ENCODE measurements around the gene USP13.

Gene USP13

DNA sequence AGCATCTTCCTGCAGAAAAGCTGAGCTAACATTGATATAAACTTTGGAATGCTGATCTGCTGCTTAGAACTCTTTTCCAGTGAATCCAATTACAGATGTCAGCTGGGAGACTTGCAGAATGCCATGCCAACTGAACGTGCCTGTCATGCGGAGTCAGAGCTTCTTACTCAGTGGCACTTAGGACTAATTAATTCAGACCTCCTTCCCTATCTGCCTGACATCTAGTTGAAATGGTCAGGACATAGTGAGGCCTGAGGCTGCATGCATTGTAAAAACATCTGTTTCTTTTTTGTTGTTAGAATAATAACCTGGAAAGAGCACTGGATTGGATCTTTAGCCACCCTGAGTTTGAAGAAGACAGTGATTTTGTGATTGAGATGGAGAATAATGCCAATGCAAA, 112.6 kb downstream of the USP13 start:
- no peak overlapping the region for H3K4me3 ChIP-seq (IDR thresholded peaks at IDR 0.05; ENCODE audit: insufficient read depth, low read depth, low read length)
- no peak overlapping the region for H2AFZ ChIP-seq (ENCODE audit: low read depth)
- H4K20me1 ChIP-seq (ENCODE audit: insufficient read depth), result no peaks in the 10 kb centered on the region
- no peaks in the 10 kb centered on the region for H3K79me2 ChIP-seq (ENCODE audit: insufficient read depth, low read depth)
- no peaks in the 10 kb centered on the region for H3K27me3 ChIP-seq (ENCODE audit: insufficient read depth, low read depth)
- H3K36me3 ChIP-seq (ENCODE audit: insufficient read depth), result no peaks in the 10 kb centered on the region; the same call in 1 of the 2 replicates
- H3K9ac ChIP-seq, result no peak overlapping the region
- no peak overlapping the region for H3K4me2 ChIP-seq
- no peaks in the 10 kb centered on the region for H3K4me1 ChIP-seq (ENCODE audit: low read depth, poor library complexity, severe bottlenecking)
- TF ChIP-seq, protein P1, sequence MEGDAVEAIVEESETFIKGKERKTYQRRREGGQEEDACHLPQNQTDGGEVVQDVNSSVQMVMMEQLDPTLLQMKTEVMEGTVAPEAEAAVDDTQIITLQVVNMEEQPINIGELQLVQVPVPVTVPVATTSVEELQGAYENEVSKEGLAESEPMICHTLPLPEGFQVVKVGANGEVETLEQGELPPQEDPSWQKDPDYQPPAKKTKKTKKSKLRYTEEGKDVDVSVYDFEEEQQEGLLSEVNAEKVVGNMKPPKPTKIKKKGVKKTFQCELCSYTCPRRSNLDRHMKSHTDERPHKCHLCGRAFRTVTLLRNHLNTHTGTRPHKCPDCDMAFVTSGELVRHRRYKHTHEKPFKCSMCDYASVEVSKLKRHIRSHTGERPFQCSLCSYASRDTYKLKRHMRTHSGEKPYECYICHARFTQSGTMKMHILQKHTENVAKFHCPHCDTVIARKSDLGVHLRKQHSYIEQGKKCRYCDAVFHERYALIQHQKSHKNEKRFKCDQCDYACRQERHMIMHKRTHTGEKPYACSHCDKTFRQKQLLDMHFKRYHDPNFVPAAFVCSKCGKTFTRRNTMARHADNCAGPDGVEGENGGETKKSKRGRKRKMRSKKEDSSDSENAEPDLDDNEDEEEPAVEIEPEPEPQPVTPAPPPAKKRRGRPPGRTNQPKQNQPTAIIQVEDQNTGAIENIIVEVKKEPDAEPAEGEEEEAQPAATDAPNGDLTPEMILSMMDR (conservative IDR thresholded peaks at IDR 0.05; ENCODE audit: low read depth, low read length), result no peak
- H3K27ac ChIP-seq, result no peak overlapping the region

DNA sequence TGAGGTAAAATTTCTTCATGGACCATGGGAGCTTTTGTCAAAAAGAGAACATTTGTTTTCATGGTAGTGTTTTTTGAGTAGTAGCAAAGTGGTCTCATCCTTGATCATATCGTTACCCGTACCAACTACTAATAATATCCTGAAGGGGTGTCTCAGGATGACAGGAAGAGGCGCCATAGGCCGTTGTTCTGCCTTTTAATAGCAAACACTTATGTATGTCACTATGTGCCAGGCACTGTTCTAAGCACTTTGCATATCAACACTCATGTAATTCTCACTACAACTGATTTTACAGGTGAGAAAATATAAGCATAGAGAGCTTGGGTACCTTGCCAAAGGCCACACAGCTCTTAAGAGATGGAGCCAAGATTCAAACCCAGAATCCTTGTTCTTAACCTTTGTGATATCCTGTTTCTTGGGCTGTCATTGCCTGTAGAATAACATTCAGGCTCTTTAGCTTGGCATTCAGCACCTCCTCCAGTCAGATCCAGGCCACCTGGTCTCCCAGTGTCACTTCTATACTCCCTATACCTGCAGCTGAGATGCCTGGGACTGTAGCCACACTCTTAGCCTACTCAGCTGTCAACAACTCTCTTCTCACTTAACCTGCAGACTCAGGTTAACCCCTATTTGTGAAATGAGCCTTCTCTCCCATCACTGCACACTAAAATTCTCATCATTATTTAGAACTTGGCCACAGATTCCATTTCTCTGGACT, 113.7 kb downstream of the USP13 start:
- no peak overlapping the region for H2AFZ ChIP-seq (ENCODE audit: low read depth)
- H3K9ac ChIP-seq, result no peak overlapping the region
- H3K4me1 ChIP-seq (ENCODE audit: low read depth, poor library complexity, severe bottlenecking), result no peaks in the 10 kb centered on the region
- TF ChIP-seq, protein P1 (conservative IDR thresholded peaks at IDR 0.05; ENCODE audit: low read depth, low read length), result no peak
- H3K4me3 ChIP-seq (IDR thresholded peaks at IDR 0.05; ENCODE audit: insufficient read depth, low read depth, low read length), result no peak overlapping the region
- no peaks in the 10 kb centered on the region for H3K79me2 ChIP-seq (ENCODE audit: insufficient read depth, low read depth)
- H3K36me3 ChIP-seq (ENCODE audit: insufficient read depth), result no peaks in the 10 kb centered on the region; the same call in 1 of the 2 replicates
- no peak overlapping the region for H3K27ac ChIP-seq
- no peaks in the 10 kb centered on the region for H3K27me3 ChIP-seq (ENCODE audit: insufficient read depth, low read depth)
- no peaks in the 10 kb centered on the region for H4K20me1 ChIP-seq (ENCODE audit: insufficient read depth)
- H3K4me2 ChIP-seq, result no peak overlapping the region

DNA sequence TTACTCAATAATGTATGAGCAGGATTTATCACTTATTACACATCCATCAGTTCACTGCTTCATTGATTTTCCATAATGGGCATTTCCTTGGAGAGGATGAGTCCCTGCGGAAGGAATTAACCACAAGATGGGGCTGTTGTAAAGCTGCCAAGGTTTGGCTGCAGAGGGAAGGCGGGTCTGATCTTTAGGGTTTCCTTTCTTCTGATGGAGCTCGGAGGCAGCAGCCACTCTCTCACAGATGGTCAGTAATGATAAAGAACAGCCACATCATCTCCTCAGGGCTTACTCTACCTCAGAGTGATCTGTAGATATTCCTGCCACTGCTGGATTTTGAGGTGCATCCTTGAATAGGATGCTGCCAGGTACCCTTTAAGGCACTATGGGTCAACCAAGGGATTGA, 115.2 kb downstream of the USP13 start:
- Histone ChIP-seq H3K27ac (no peak overlapping the region), H3K36me3 (ENCODE audit: insufficient read depth) (no peaks in the 10 kb centered on the region; the same call in 1 of the 2 replicates), H3K27me3 (ENCODE audit: insufficient read depth, low read depth) (no peaks in the 10 kb centered on the region), H2AFZ (ENCODE audit: low read depth) (no peak overlapping the region), H3K4me1 (ENCODE audit: low read depth, poor library complexity, severe bottlenecking) (no peaks in the 10 kb centered on the region), H3K4me3 (IDR thresholded peaks at IDR 0.05; ENCODE audit: insufficient read depth, low read depth, low read length) (no peak overlapping the region), H3K79me2 (ENCODE audit: insufficient read depth, low read depth) (no peaks in the 10 kb centered on the region), H3K4me2 (no peak overlapping the region), H3K9ac (no peak overlapping the region), H4K20me1 (ENCODE audit: insufficient read depth) (no peaks in the 10 kb centered on the region)
- TF ChIP-seq, protein P1 (conservative IDR thresholded peaks at IDR 0.05; ENCODE audit: low read depth, low read length), result peak; percentile 27; the same call in 1 of the 2 replicates

DNA sequence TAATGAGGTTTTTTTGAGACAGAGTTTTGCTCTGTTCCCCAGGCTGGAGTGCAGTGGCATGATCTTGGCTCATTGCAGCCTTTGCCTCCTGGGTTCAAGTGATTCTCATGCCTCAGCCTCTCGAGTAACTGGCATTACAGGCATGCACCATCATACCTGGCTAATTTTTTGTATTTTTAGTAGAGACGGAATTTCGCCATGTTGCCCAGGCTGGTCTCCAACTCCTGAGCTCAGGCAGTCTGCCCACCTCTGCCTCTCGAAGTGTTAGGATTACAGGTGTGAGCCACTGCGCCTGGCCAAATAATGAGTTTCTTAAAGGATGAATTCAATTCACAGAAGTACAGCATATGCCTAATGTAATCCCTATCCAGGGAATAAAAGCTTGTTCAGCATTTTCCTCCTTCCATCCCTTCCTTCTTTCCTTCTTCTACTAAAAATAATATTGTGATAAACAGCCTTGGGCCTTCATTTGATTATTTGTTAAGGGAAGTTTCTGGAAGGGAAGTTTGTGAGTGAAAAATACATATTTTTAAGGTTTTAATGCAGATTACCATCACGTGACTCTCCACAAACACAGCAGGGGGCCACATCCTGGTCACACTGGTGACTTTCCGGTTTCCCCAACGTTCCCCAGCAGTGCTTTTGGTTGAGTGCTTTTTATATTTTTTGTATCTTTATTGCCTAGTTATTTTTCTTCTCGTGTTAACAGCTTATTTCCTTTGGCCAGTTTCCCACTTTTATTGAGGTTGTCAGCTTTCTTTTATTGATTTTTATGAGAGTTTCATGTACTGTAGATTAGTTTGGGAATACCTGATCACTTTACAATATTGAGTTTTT, 116.8 kb downstream of the USP13 start:
- Histone ChIP-seq H3K79me2 (ENCODE audit: insufficient read depth, low read depth) (no peaks in the 10 kb centered on the region), H3K4me1 (ENCODE audit: low read depth, poor library complexity, severe bottlenecking) (no peaks in the 10 kb centered on the region), H3K9ac (no peak overlapping the region), H3K27me3 (ENCODE audit: insufficient read depth, low read depth) (no peaks in the 10 kb centered on the region), H4K20me1 (ENCODE audit: insufficient read depth) (no peaks in the 10 kb centered on the region), H3K36me3 (ENCODE audit: insufficient read depth) (no peaks in the 10 kb centered on the region; the same call in 1 of the 2 replicates), H2AFZ (ENCODE audit: low read depth) (no peak overlapping the region), H3K4me3 (IDR thresholded peaks at IDR 0.05; ENCODE audit: insufficient read depth, low read depth, low read length) (no peak overlapping the region), H3K27ac (no peak overlapping the region), H3K4me2 (no peak overlapping the region)
- TF ChIP-seq, protein P1 (conservative IDR thresholded peaks at IDR 0.05; ENCODE audit: low read depth, low read length), result no peak
